Gastrocnemius medialis (tissue), 4 donors: Measurements from ENCODE around the gene ZMIZ2.
"Not testable (repeated sequence)": the region's sequence is repeated elsewhere in the genome, so short reads cannot be mapped to it uniquely, and the experiment has no call there.

Experiments used
- CTCF ChIP-seq, 5 experiments: fragments of 450-650 bp in 3 of 5; fragments of 200-600 bp in 2 of 5; sonication (generic) in 2 of 5; IDR thresholded peaks in 4 of 5; conservative IDR thresholded peaks in 1 of 5; 1 replicate in 4 of 5; 2 replicates in 1 of 5; pipeline ENCODE4 v1.5.1; 2016 to 2019; ENCODE audit warnings: antibody characterized with exemption in 5 of 5, mild to moderate bottlenecking in 3 of 5, moderate library complexity in 3 of 5
- POLR2A ChIP-seq, 2 donors: fragments of 450-650 bp; IDR thresholded peaks; one replicate each; pipeline ENCODE4 v1.6.1; 2017; ENCODE audit warnings: antibody characterized with exemption in 2 of 2, mild to moderate bottlenecking in 2 of 2, moderate library complexity in 2 of 2

- not testable (repeated sequence) for TF ChIP-seq CTCF (IDR thresholded peaks at IDR 0.05 in 4 of 5, conservative IDR thresholded peaks at IDR 0.05 in 1 of 5); POLR2A (IDR thresholded peaks at IDR 0.05)
Observed at GRCh38 chr7:44726250-44726649, 22.4 kb upstream of the ZMIZ2 start.
